22Rv1 (cell line): ENCODE measurements around the gene DMBT1.

Experiments
- ZFX ChIP-seq: fragments of 450-650 bp; IDR thresholded peaks from 2 replicates; pipeline ENCODE4 v1.6.1; 2017; ENCODE audit warnings: antibody characterized with exemption, borderline replicate concordance
- TF ChIP-seq, protein P1 (sequence below): fragments of 450-650 bp; IDR thresholded peaks from 2 replicates; pipeline ENCODE4 v1.5.1; 2017; ENCODE audit warnings: mild to moderate bottlenecking

DNA sequence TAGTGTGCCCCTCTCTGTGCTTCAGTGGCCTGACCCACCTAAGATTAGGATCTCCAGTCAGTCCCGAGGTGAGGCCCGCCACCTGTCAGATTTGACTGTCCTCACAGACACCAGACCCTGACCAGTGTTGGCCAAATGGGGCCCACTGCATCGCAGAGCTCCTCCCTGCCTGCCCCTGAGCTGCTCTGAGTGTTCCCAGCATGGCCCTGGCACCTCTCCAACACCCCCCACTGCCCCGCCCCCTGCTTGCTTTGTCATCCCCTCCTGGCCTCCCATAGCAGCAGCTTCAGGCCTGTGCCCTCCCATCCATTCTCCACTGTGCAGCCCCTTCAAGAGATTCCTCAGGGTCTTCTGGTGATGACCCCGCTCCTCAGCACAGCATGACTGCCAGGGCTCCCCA is 71.5 kb downstream of the DMBT1 start:
- TF ChIP-seq, protein P1, sequence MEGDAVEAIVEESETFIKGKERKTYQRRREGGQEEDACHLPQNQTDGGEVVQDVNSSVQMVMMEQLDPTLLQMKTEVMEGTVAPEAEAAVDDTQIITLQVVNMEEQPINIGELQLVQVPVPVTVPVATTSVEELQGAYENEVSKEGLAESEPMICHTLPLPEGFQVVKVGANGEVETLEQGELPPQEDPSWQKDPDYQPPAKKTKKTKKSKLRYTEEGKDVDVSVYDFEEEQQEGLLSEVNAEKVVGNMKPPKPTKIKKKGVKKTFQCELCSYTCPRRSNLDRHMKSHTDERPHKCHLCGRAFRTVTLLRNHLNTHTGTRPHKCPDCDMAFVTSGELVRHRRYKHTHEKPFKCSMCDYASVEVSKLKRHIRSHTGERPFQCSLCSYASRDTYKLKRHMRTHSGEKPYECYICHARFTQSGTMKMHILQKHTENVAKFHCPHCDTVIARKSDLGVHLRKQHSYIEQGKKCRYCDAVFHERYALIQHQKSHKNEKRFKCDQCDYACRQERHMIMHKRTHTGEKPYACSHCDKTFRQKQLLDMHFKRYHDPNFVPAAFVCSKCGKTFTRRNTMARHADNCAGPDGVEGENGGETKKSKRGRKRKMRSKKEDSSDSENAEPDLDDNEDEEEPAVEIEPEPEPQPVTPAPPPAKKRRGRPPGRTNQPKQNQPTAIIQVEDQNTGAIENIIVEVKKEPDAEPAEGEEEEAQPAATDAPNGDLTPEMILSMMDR = no peak
- no peak for TF ChIP-seq ZFX
